ENCODE data around the gene RYR3.

The RYR3 gene

DNA sequence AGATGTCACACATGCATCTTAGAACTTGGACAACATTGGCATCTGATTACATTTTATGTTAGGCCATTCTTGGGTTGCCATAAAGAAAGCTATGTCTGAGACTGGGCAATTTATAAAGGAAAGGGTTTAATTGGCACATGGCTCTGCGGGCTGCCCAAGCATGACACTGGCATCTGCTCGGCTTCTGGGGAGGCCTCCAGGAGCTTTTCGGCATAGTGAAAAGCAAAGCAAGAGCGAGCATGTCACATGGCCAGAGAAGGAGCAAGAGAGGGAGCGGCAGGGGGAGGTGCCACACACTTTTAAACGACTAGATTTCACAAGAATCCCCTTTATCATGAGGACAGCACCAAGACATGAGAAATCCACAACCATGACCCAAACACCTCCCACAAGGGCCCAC lies 11.3 kb downstream of the RYR3 start:
- no peak for DNase-seq

DNA sequence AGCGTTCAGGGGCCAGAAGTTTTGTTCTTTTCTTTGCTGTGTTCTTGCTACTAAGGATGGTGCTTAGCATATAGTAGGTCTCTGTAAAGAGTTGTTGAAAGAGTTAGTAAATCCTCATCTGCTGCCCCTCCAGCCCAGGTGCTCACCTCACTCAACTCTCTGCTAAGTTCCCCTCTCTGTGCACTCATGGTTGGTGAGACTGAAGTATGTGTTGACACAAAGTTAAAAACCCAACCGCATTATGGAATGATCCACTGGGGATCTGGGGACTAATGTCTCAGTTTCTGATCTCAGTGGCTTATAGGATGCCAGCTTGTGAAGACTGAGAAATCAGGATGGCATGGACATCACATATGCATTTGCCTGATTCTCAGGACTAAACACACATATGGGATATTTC lies 13.8 kb downstream of the RYR3 start:
- DNase-seq, result no peak

GRCh38 chr15:33326908-33327307 lies 16.1 kb downstream of the RYR3 start:
- no peak for DNase-seq

DNA sequence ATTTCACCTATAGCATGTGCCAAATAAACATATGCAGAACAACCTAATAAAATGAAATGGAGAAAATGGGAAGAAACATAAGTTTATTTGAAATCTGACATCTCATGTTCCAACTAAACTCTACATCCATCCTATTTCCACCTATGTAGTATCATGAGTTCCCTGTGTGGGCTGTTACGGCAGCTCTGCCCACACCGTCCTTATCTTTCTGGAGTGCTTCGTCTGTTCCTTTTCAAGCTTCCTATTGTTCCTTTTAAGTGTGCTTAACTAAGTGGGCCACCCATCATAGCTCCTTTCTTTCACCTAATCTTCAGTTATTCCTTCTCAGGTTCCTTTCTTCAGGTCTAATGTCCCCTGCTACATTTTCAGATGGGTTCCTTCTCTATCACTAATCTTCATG lies 17.3 kb downstream of the RYR3 start:
- DNase-seq, result no peak

DNA sequence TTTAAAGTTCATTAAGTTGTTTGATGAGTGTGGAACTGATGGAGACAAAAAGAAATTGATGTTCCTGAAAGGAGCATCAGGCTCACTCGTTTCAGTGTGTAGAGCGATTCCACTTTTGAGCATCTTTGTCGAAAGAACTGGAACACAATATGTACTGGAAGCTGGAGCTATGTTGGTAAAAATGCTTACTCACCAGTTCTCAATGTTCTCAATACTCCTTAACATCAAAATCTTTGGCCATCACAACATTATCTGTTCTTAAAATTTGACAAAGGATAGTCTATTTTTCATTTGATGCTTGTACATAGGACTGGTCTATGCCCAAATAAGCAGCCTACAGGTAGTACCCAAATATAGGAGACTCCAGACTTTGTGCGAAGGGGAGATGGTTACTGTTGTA lies 18.7 kb downstream of the RYR3 start:
- DNase-seq, result no peak

- no peak for DNase-seq
Measured at GRCh38 chr15:33330931-33331330, 20.2 kb downstream of the RYR3 start.

GRCh38 chr15:33341953-33342352 lies 31.2 kb downstream of the RYR3 start:
- no peak for DNase-seq

GRCh38 chr15:33343275-33343674 lies 32.5 kb downstream of the RYR3 start:
- no peak for DNase-seq

GRCh38 chr15:33344111-33344510 lies 33.3 kb downstream of the RYR3 start:
- DNase-seq, result peak; percentile 6

DNA sequence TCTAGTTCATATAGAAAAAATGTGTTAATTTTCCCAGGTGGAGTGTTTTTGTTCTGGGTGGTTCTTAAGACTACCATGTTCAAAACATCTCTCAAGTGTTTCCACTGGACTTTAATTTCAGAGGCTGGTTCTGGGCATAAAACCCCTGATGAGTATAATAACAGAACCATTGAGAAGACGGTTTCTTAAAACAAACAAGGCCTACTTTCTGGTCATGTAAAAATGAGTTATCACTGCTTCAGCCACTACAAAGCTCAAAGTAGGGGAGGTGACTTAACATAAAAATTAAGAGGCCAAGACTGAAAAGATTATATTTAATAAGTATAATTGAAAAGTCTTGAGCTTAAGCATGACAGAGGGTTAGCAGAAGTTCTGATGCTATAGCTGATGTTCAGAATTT lies 33.8 kb downstream of the RYR3 start:
- no peak for DNase-seq

DNA sequence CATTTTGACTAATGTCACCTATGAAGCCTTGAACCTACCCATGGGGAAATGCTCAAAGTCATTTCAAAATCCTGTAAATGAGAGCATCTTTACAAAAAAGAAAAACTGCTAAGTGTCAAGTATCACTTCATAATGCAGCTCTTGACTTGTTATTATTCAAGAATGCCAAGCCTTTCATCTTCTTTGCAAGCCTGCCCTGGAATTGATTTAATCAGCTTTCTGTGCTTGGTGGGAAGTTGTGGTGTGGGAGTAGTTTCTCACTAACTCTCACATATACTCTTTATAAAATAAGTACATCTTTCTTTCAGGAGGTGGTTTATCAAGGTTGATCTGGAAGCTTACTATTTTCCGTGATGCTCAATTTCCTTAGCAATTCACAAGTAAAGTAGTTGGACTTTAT lies 43.6 kb downstream of the RYR3 start:
- DNase-seq, result no peak

DNA sequence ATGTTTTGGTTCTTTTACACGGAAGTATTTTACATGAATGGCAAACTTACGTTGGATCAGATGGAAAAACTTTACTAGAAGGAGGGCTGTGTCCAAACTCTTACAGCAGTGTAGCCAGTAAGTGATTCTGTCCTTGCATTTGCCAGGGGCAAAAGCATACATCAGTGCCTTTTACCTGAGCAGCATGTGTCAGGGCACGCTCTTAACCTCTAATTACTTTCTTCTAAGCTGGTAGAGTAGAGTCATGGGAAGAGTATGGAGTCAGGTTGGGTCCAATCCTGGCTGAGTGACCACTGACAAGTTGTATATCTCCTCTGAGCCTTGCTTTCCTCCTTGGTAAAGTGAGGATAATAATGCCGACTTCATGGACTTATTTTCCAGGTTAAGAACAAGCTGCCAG lies 47.1 kb downstream of the RYR3 start:
- no peak for DNase-seq

GRCh38 chr15:33358306-33358705 lies 47.5 kb downstream of the RYR3 start:
- DNase-seq, result peak; percentile 52

DNA sequence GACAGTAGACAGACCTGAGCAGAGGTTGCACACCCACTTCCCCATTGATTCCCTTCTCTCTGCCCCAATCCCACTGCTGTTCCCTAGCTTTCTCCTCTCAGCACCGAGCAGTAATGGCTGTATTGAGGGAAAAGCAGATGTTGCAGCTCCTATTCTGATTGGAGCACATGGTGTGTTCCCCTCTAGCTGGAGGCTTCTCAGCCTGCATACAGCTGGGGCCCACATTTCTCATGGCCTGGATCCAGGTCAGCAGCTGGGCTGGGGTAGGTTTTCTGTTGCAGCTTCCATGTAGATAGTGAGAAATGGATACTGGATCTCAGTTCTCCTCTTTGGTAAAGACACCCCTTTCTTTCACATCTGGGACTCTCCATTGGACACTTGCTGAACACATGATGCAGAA lies 50.1 kb downstream of the RYR3 start:
- no peak for DNase-seq

DNA sequence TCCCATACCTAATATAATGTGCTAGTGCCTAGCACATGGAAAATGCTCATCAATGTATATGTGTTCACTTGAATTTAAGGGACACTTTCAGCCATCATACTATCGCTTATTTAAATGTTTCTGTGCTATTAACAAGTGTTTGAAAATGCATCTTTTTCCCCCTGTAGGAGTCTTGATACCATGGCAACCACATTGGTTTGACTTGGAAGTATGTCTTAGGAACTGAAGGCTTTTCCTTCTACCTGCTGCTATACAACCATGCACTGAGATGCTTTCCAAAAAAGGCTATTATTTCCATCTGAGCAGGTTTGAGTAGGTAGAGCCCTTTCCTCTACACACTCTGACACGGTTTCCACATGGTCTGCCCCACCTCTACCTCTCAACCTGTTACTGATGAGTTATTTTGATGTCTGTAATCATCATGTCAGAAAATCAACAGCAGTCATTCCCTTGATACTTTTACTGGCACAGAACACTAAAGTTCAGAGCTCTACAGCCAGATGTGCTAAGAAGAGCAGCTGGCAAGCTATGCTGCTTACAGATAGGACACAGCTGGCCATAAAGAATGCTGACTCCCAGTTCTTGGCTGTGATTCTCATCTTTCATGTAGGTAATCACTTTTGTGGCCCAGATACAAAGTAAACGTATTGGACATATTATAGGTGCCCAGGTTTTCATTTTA lies 59.3 kb downstream of the RYR3 start:
- no peak for DNase-seq

- peak; percentile 31 for DNase-seq
Measured at GRCh38 chr15:33370623-33371020, 59.9 kb downstream of the RYR3 start.

GRCh38 chr15:33371159-33371558 lies 60.4 kb downstream of the RYR3 start:
- DNase-seq, result no peak

DNA sequence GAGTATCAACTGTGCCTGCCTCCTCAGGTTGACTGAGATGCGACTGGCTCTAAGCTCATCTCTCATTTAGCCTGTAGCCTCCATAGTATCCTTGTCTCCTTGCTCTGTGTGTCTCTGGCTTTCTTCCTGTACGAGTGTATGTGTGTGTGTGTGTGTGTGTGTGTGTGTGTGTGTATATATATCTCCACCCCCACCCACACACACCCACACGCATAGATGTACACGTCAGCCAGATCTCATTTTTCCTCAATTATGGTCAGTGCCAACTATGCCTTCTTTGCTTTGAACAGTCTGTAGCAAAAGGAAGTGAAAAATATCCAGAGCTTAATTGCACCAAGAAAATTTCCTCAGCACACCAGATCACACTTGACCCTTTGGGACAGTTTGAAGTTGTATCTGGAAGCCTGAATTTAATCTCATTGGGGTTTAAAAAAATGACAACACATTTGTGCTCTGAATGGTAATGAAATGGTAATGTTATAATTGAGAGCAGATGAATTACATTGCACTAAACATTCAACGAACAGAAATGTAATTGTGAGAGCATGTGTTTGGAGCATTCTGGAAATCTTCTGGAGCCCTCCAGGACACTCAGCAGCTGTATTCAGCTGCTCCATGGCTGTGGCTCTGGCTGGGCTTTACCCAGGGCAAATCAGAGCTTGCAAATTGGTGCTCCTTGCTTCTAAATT lies 63.6 kb downstream of the RYR3 start:
- DNase-seq, result no peak

- no peak for DNase-seq
Measured at GRCh38 chr15:33375236-33375635, 64.5 kb downstream of the RYR3 start.

DNA sequence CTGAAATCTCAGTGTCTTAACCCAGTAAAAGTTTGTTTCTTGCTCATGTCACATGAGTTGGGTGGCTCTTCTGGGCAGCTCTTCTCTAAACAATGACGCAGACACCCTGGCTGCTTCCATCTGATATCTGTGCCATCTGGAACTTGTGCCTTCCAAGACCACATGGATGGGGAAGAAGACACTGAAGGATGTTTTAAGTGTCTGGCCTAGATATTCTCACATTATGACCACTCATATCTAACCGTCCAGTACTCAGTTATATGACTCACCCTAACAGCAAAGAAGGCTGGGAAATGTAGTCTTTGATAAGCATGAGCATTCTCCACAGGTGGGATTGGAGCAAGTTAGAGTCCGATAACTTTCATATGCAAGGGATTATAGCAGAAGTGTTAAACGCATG lies 66.4 kb downstream of the RYR3 start:
- DNase-seq, result no peak

DNA sequence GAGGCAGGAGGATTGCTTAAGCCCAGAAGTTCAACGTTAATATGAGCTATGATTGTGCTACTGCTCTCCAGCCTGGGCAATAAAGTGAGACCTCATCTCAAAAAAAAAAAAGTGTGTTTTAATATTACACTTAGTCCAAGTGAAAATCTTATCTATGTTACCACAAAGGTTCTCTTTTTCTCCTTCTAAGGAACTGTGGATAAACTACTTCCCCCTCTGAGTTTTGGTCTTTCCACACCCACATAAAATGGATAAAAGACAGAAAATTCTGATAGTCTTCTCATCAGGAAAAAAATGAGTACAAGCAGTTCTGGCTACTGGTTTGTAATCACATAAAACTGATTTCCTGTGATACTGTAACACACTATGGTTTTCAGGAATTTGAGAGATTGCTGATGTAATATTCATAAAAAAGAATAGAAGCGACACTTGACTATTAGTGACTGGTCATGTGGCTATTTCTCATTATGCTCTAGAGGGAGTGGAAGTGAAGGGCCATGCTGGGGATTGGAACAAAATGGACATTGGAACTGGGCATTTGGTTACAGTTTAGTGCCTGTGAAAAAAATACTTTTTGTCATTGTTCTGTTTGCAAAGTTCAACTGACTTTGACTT lies 68.2 kb downstream of the RYR3 start:
- peak; percentile 31 for DNase-seq

GRCh38 chr15:33380406-33380805 lies 69.6 kb downstream of the RYR3 start:
- DNase-seq, result no peak

GRCh38 chr15:33382491-33382890 lies 71.7 kb downstream of the RYR3 start:
- DNase-seq, result no peak

GRCh38 chr15:33384307-33384706 lies 73.5 kb downstream of the RYR3 start:
- no peak for DNase-seq

GRCh38 chr15:33392453-33392852 lies 81.7 kb downstream of the RYR3 start:
- DNase-seq, result no peak
